ENCODE data around the gene CEP55. TPM values are rescaled to one million over a fixed set of nuclear protein-coding genes. Genes with fewer than 3 reads are reported as not detected.
A peak's percentile ranks its signal among the peaks of the same experiment; 100 is the strongest.

The CEP55 gene
- total RNA-seq, result 10 to 100 TPM; 88.0 to 91.3 TPM

GRCh38 chr10:93496322-93497041, at the start of gene CEP55:
Gene CEP55, plus strand, starts transcription at chr10:93496612. Its CDS starts 3,440 bp downstream, at chr10:93500052.
- POLR2A ChIA-PET, result interaction anchor here (1.3 to 2.6 kb wide), 4 partner anchors 13 to 206 kb away, joined by 3 to 16 read pairs (median 10); partner anchors contain the start of genes FRA10AC1 and MYOF
- H3K9me3 Mint-ChIP-seq, result no peaks in the 10 kb centered on the region
- CTCF ChIA-PET, result interaction anchor here (0.6 to 3.9 kb wide), 6 partner anchors 13 to 120 kb away, joined by 3 to 32 read pairs (median 8); partner anchors contain the start of gene MYOF
- peaks cover 27% of the 10 kb centered on the region for H3K4me1 Mint-ChIP-seq (ENCODE audit: low read depth)
- peak within 1 kb of the TSS; percentile 90 for H3K4me3 Mint-ChIP-seq
- DNase-seq, result peak; percentile 98
- H3K36me3 Mint-ChIP-seq, result peaks cover 31% of the 10 kb centered on the region
- intact Hi-C loops (cut with micrococcal nuclease), result loop anchor here (1.0 to 10.0 kb wide), 6 partner anchors 14 to 904 kb away; partner anchors contain the start of genes EXOC6, FRA10AC1, KIF11 and MYOF
- peak within 1 kb of the TSS; percentile 74 for H3K27ac Mint-ChIP-seq
- no peaks in the 10 kb centered on the region for H3K27me3 Mint-ChIP-seq

- Mint-ChIP-seq H3K27me3 (no peaks in the 10 kb centered on the region), H3K9me3 (no peaks in the 10 kb centered on the region), H3K4me1 (ENCODE audit: low read depth) (peaks cover 8% of the 10 kb centered on the region), H3K4me3 (no peak overlapping the region), H3K27ac (no peak overlapping the region), H3K36me3 (peaks cover 16% of the 10 kb centered on the region)
- CTCF ChIA-PET, result interaction anchor here (1.3 kb wide), 1 partner anchor 71 kb away, joined by 6 read pairs; no protein-coding TSS in a partner anchor
- DNase-seq, result no peak
- intact Hi-C loops (cut with micrococcal nuclease), result no loop called here
- POLR2A ChIA-PET, result no interaction called here
Observed at GRCh38 chr10:93447019-93447418, 49.4 kb upstream of the CEP55 start.

GRCh38 chr10:93447970-93448369, 48.4 kb upstream of the CEP55 start:
- no peaks in the 10 kb centered on the region for H3K27me3 Mint-ChIP-seq
- intact Hi-C loops (cut with micrococcal nuclease), result no loop called here
- CTCF ChIA-PET, result interaction anchor here (1.3 kb wide), 1 partner anchor 72 kb away, joined by 6 read pairs; no protein-coding TSS in a partner anchor
- no peak for DNase-seq
- no peaks in the 10 kb centered on the region for H3K9me3 Mint-ChIP-seq
- H3K36me3 Mint-ChIP-seq, result peaks cover 18% of the 10 kb centered on the region
- no peak overlapping the region for H3K4me3 Mint-ChIP-seq
- POLR2A ChIA-PET, result no interaction called here
- peaks cover 14% of the 10 kb centered on the region for H3K4me1 Mint-ChIP-seq (ENCODE audit: low read depth)
- no peak overlapping the region for H3K27ac Mint-ChIP-seq

GRCh38 chr10:93451244-93451947, 45.0 kb upstream of the CEP55 start:
- Mint-ChIP-seq H3K36me3 (peaks cover 21% of the 10 kb centered on the region), H3K4me3 (no peak overlapping the region), H3K27me3 (no peaks in the 10 kb centered on the region), H3K9me3 (no peaks in the 10 kb centered on the region), H3K4me1 (ENCODE audit: low read depth) (peaks cover 14% of the 10 kb centered on the region), H3K27ac (no peak overlapping the region)
- CTCF ChIA-PET, result no interaction called here
- POLR2A ChIA-PET, result no interaction called here
- intact Hi-C loops (cut with micrococcal nuclease), result no loop called here
- DNase-seq, result no peak

GRCh38 chr10:93452143-93452542, 44.3 kb upstream of the CEP55 start:
- Mint-ChIP-seq H3K27me3 (no peaks in the 10 kb centered on the region), H3K27ac (no peak overlapping the region), H3K4me3 (no peak overlapping the region), H3K36me3 (peaks cover 25% of the 10 kb centered on the region), H3K9me3 (no peaks in the 10 kb centered on the region), H3K4me1 (ENCODE audit: low read depth) (peaks cover 14% of the 10 kb centered on the region)
- DNase-seq, result peak; percentile 67
- POLR2A ChIA-PET, result no interaction called here
- CTCF ChIA-PET, result no interaction called here
- intact Hi-C loops (cut with micrococcal nuclease), result no loop called here

- CTCF ChIA-PET, result no interaction called here
- peaks cover 22% of the 10 kb centered on the region for H3K36me3 Mint-ChIP-seq
- H3K27ac Mint-ChIP-seq, result no peak overlapping the region
- H3K4me3 Mint-ChIP-seq, result no peak overlapping the region
- intact Hi-C loops (cut with micrococcal nuclease), result no loop called here
- peaks cover 20% of the 10 kb centered on the region for H3K4me1 Mint-ChIP-seq (ENCODE audit: low read depth)
- H3K27me3 Mint-ChIP-seq, result no peaks in the 10 kb centered on the region
- DNase-seq, result no peak
- H3K9me3 Mint-ChIP-seq, result no peaks in the 10 kb centered on the region
- POLR2A ChIA-PET, result no interaction called here
Observed at GRCh38 chr10:93454146-93454545, 42.3 kb upstream of the CEP55 start.

GRCh38 chr10:93454736-93455135, 41.7 kb upstream of the CEP55 start:
- Mint-ChIP-seq H3K27me3 (no peaks in the 10 kb centered on the region), H3K27ac (no peak overlapping the region), H3K36me3 (peaks cover 22% of the 10 kb centered on the region), H3K4me3 (no peak overlapping the region), H3K4me1 (ENCODE audit: low read depth) (peaks cover 21% of the 10 kb centered on the region), H3K9me3 (no peaks in the 10 kb centered on the region)
- POLR2A ChIA-PET, result no interaction called here
- intact Hi-C loops (cut with micrococcal nuclease), result no loop called here
- DNase-seq, result no peak
- CTCF ChIA-PET, result interaction anchor here (1.1 kb wide), 1 partner anchor 78 kb away, joined by 3 read pairs; no protein-coding TSS in a partner anchor

GRCh38 chr10:93456480-93456879, 39.9 kb upstream of the CEP55 start:
- no peak overlapping the region for H3K27ac Mint-ChIP-seq
- POLR2A ChIA-PET, result no interaction called here

GRCh38 chr10:93457511-93457910, 38.9 kb upstream of the CEP55 start:
- Mint-ChIP-seq H3K4me1 (ENCODE audit: low read depth) (peaks cover 22% of the 10 kb centered on the region), H3K36me3 (peaks cover 17% of the 10 kb centered on the region), H3K4me3 (no peak overlapping the region), H3K27ac (no peak overlapping the region), H3K9me3 (no peaks in the 10 kb centered on the region), H3K27me3 (no peaks in the 10 kb centered on the region)
- CTCF ChIA-PET, result interaction anchor here (1.2 kb wide), 1 partner anchor 81 kb away, joined by 5 read pairs; no protein-coding TSS in a partner anchor
- POLR2A ChIA-PET, result no interaction called here
- intact Hi-C loops (cut with micrococcal nuclease), result no loop called here
- no peak for DNase-seq

More at GRCh38 chr10:93456480-93456879, 39.9 kb upstream of the CEP55 start:
- Mint-ChIP-seq H3K9me3 (no peaks in the 10 kb centered on the region), H3K4me3 (no peak overlapping the region), H3K36me3 (peaks cover 22% of the 10 kb centered on the region), H3K27me3 (no peaks in the 10 kb centered on the region), H3K4me1 (ENCODE audit: low read depth) (peaks cover 24% of the 10 kb centered on the region)
- DNase-seq, result no peak
- CTCF ChIA-PET, result interaction anchor here (1.0 to 1.2 kb wide), 2 partner anchors 10 to 80 kb away, joined by 4 to 5 read pairs; no protein-coding TSS in a partner anchor
- intact Hi-C loops (cut with micrococcal nuclease), result no loop called here

GRCh38 chr10:93458821-93459257, 37.6 kb upstream of the CEP55 start:
- Mint-ChIP-seq H3K4me1 (ENCODE audit: low read depth) (peaks cover 26% of the 10 kb centered on the region), H3K27me3 (no peaks in the 10 kb centered on the region), H3K36me3 (peaks cover 15% of the 10 kb centered on the region), H3K27ac (peak overlapping the region; percentile 50), H3K4me3 (no peak overlapping the region), H3K9me3 (no peaks in the 10 kb centered on the region)
- ChIA-PET POLR2A (no interaction called here), CTCF (interaction anchor here (1.0 to 2.1 kb wide), 4 partner anchors 23 to 106 kb away, joined by 4 to 7 read pairs (median 5); partner anchors contain the start of gene MYOF)
- intact Hi-C loops (cut with micrococcal nuclease), result no loop called here
- DNase-seq, result peak; percentile 36

GRCh38 chr10:93459466-93459865, 36.9 kb upstream of the CEP55 start:
- POLR2A ChIA-PET, result no interaction called here
- H3K9me3 Mint-ChIP-seq, result no peaks in the 10 kb centered on the region
- no peaks in the 10 kb centered on the region for H3K27me3 Mint-ChIP-seq
- CTCF ChIA-PET, result interaction anchor here (1.0 to 2.1 kb wide), 5 partner anchors 23 to 107 kb away, joined by 3 to 7 read pairs (median 4); partner anchors contain the start of gene MYOF
- no peak for DNase-seq
- H3K4me3 Mint-ChIP-seq, result no peak overlapping the region
- H3K27ac Mint-ChIP-seq, result no peak overlapping the region
- peaks cover 32% of the 10 kb centered on the region for H3K4me1 Mint-ChIP-seq (ENCODE audit: low read depth)
- peaks cover 15% of the 10 kb centered on the region for H3K36me3 Mint-ChIP-seq
- intact Hi-C loops (cut with micrococcal nuclease), result no loop called here

Measured in activated CD4-positive, alpha-beta memory T cell treated with anti-CD3 and anti-CD28 coated beads for 36 hours (primary cell).